Central memory CD8-positive, alpha-beta T cell (primary cell): ENCODE results near the gene HRH3.

Experiments used
- ATAC-seq: fragments of 150-1000 bp; cut with Tn5 transposase; replicated peaks from 2 replicates; pipeline ENCODE4 v1.10.0; 2022; ENCODE audit warnings: mild to moderate bottlenecking, moderate FRiP score, moderate number of reproducible peaks; ENCODE audit not compliant: poor library complexity, severe bottlenecking; ENCODE audit errors: extremely low read depth
- DNase-seq, 2 donors: peaks; one replicate each; pipeline ENCODE4 v3.0.0; 2021; ENCODE audit warnings: low spot score in 2 of 2
- H3K27ac Mint-ChIP-seq: one replicate; pipeline ENCODE4 v1.8.0; 2022; ENCODE audit warnings: low read depth, mild to moderate bottlenecking, moderate library complexity, mixed read lengths
- H3K27me3 Mint-ChIP-seq: one replicate; pipeline ENCODE4 v1.8.0; 2022; ENCODE audit warnings: mixed read lengths
- H3K36me3 Mint-ChIP-seq: one replicate; pipeline ENCODE4 v1.8.0; 2022; ENCODE audit warnings: mild to moderate bottlenecking, moderate library complexity, mixed read lengths; ENCODE audit not compliant: insufficient read depth
- H3K4me1 Mint-ChIP-seq: one replicate; pipeline ENCODE4 v1.8.0; 2022; ENCODE audit warnings: mixed read lengths
- H3K4me3 Mint-ChIP-seq: one replicate; pipeline ENCODE4 v1.8.0; 2022; ENCODE audit warnings: mild to moderate bottlenecking, moderate library complexity, mixed read lengths
- H3K9me3 Mint-ChIP-seq: one replicate; pipeline ENCODE4 v1.8.0; 2022; ENCODE audit warnings: mixed read lengths

Gene HRH3

DNA sequence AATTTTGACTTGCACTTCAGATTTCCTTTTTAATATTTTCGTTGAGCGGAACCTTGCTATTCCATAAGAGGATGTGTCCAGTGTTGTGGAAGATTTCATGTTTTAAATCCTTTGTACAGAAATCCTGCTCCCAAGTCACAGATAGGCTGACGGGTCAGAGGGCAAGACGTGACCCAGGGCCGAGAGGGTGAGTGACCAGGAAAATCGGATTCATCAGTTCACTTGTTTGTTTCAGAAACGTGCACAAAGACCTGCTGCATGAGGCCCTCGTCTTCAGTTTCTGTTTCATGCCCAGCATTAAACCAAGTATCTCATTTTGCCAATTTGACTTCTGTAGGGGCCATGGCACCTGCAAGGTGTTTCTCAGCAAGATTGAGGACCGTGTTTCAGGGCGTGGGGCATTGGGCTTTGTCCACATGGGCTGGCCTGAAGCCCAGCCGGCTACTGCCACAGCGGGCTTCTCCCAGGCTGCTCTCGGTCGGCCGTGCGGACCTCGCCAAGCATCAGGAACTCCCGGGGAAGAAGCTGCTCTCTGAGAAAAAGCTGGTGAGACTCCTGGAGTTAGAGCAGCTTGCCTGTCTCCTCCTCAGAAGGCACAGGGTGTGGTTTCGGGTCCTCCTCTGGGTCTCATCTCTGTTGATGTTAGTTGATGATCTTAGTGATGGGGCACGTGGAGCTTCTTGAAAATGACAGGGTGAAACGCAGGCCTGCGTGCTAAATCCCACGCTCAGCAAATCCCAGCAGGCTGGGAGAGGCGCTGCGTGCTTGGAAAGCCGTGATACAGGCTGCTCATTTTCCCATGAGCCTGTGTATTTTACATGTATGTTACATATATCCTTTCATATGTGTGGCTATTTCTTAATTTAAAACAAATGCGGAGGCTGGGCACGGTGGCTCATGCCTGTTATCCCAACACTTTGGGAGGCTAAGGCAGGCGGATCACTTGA lies 26.7 kb downstream of the HRH3 start:
- Mint-ChIP-seq H3K27me3 (no peaks in the 10 kb centered on the region), H3K27ac (peak overlapping the region; percentile 44), H3K9me3 (no peaks in the 10 kb centered on the region), H3K4me3 (no peak overlapping the region), H3K36me3 (peaks cover 35% of the 10 kb centered on the region), H3K4me1 (no peaks in the 10 kb centered on the region)
- ATAC-seq (no peak), DNase-seq (no peak)

DNA sequence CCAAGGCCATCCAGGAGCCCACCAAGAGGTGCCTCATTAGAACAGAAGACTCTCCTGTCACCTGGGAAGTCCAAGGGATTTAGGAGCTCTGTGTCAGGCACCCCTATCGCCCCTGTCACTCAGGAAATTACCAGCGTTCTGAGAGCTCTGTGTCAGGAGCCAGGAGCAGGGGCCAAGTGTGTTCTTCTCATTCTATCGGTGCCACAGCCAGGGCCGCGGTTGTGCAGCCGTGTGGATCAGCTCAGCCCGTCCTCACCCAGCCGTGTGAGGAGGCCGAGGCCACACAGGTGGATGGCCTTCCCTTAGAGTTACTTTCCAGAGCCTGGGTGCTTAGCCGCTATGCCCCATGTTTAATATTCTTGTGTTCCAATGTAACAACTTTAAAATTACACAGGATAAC lies 27.4 kb downstream of the HRH3 start:
- peaks cover 32% of the 10 kb centered on the region for H3K36me3 Mint-ChIP-seq

DNA sequence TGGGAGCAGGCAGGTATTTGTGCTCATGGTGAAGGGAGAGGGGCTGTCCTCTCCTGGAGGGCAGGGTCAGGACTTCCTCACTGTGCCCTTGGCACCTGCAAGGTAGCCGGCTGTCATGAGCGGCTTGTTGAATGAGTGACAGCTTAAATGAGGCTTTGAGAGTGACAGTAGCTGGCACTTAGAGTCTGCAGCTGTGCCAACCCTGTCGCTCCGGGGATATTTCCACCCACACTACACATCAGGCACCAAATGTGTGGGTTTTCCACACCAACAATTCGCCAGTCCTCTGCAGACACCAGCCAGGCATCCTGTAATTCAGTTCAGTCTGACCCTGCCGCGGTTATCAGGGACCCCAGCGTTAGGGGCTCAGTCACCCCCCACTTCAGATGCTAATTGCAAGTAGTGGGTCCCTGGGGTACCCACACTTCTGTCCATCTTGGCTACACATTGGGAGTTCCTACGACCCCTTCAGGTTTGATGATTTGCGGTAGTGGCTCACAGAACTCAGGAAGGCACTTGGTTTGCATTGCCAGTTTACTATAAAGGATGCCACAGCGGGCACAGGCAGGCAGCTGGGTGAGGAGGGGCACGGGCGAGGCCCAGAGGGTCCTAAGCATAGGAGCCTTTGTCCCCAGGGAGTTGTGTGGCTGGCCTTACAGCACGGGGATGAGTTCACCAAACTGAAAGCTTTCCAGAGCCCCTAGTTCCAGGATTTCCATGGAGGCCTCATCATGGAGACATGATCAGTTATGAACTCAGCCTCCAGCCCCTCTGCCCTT lies 28.1 kb downstream of the HRH3 start:
- Mint-ChIP-seq H3K27ac (no peak overlapping the region), H3K27me3 (no peaks in the 10 kb centered on the region), H3K4me1 (peaks cover 8% of the 10 kb centered on the region), H3K4me3 (no peak overlapping the region), H3K9me3 (no peaks in the 10 kb centered on the region), H3K36me3 (peaks cover 32% of the 10 kb centered on the region)
- ATAC-seq (no peak), DNase-seq (no peak)

More for the DNA sequence above, 27.4 kb downstream of the HRH3 start:
- Mint-ChIP-seq H3K27ac (peak overlapping the region; percentile 44), H3K4me1 (peaks cover 3% of the 10 kb centered on the region), H3K27me3 (no peaks in the 10 kb centered on the region), H3K4me3 (no peak overlapping the region), H3K9me3 (no peaks in the 10 kb centered on the region)
- DNase-seq (no peak), ATAC-seq (no peak)

DNA sequence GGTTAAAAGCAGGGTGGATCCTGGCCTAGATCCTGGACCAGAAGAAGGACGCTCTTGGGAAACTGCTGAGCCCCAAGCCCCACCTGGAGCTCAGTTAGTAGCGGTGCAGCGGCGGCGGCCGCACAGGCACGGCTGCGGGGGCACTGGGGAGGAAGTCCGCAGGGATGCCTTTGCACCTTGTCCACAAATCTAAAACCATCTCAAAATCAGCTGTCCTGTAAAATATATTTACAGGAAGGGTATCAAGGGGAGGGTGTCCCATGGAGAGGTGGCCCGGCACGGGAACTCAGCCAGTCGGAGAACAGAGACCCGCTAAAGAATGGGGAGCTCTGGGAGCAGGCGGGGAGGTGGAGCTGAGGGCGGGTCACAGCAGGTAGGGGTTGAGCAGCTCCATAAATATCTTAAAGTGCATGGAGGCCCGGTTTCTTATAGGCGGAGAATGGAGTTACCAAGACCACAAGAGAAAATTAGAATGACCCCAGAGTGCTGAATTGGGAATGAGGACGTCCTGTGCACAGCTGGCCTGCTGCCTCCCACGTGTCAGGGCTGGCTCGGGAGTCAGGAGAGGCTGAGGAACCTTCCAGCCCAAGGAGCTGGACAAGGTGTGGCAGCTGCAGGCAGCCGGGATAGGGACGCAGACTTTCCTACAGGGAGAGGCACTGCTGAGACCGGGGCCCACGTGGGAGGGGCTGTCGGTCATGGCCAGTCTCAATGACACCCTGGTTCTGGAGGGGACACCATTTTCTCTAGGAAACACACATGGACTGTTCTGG lies 29.3 kb downstream of the HRH3 start:
- ATAC-seq (no peak), DNase-seq (no peak)
- peaks cover 28% of the 10 kb centered on the region for H3K36me3 Mint-ChIP-seq
- H3K4me3 Mint-ChIP-seq = no peak overlapping the region
- H3K9me3 Mint-ChIP-seq = no peaks in the 10 kb centered on the region
- no peak overlapping the region for H3K27ac Mint-ChIP-seq
- no peaks in the 10 kb centered on the region for H3K27me3 Mint-ChIP-seq
- peaks cover 17% of the 10 kb centered on the region for H3K4me1 Mint-ChIP-seq

GRCh38 chr20:62186887-62187866 lies 32.9 kb downstream of the HRH3 start:
- Mint-ChIP-seq H3K9me3 (no peaks in the 10 kb centered on the region), H3K36me3 (peaks cover 24% of the 10 kb centered on the region), H3K27ac (no peak overlapping the region), H3K27me3 (no peaks in the 10 kb centered on the region), H3K4me1 (peaks cover 33% of the 10 kb centered on the region), H3K4me3 (no peak overlapping the region)
- ATAC-seq = no peak
- no peak for DNase-seq

- Mint-ChIP-seq H3K9me3 (no peaks in the 10 kb centered on the region), H3K27me3 (no peaks in the 10 kb centered on the region), H3K4me1 (peaks cover 38% of the 10 kb centered on the region), H3K36me3 (peaks cover 26% of the 10 kb centered on the region), H3K4me3 (no peak overlapping the region), H3K27ac (no peak overlapping the region)
- ATAC-seq = no peak
- no peak for DNase-seq
Measured at GRCh38 chr20:62186096-62186426, 34.0 kb downstream of the HRH3 start.

DNA sequence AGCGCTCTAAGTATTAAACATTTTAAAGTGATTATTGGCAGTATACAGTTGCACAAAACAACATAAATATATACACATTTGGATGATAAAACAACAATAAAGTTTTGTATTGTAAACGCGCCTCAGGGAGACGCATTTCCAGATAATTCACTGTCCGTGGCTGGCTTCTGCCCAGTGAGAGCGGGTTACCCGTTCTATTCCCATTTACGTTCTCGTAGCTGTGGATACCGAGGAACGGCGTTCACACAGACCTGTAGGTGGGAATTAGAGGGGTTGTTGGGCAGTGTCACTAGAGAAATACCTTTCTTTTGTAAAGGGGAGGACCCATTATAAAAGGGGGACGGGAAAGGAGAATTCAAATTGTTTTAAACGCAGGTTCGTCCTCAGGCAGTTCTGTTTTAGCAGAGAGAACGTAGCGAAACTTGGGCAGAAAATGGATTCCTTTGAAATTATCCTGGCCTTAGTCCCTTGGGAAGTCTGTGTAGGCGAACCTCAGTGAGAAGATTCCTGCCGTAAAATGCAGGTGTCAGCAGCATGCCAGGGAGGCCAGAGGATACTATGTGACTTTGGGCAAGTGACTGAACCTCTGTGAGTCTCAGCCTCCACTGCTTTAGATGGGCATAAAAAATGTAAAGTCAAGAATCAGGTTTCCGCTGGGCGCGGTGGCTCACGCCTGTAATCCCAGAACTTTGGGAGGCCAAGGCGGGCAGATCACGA lies 36.5 kb downstream of the HRH3 start:
- H3K27me3 Mint-ChIP-seq = no peaks in the 10 kb centered on the region
- peak overlapping the region; percentile 91 for H3K4me3 Mint-ChIP-seq
- H3K4me1 Mint-ChIP-seq = peaks cover 38% of the 10 kb centered on the region
- peaks cover 22% of the 10 kb centered on the region for H3K36me3 Mint-ChIP-seq
- DNase-seq = no peak
- no peaks in the 10 kb centered on the region for H3K9me3 Mint-ChIP-seq
- ATAC-seq = no peak
- peak overlapping the region; percentile 93 for H3K27ac Mint-ChIP-seq

- Mint-ChIP-seq H3K4me3 (peak within 1 kb of the TSS; percentile 91), H3K36me3 (peaks cover 22% of the 10 kb centered on the region), H3K27ac (peak within 1 kb of the TSS; percentile 93), H3K9me3 (no peaks in the 10 kb centered on the region), H3K27me3 (no peaks in the 10 kb centered on the region), H3K4me1 (peaks cover 36% of the 10 kb centered on the region)
- ATAC-seq = peak; percentile 95
- peak; percentile 78 to 87 for DNase-seq
Measured at GRCh38 chr20:62182469-62183425, 37.3 kb downstream of the HRH3 start, which contains the start of gene MTG2. Gene MTG2 (plus strand): TSS chr20:62183028. CDS start chr20:62193421, 10,393 bp downstream.

- H3K36me3 Mint-ChIP-seq = peaks cover 18% of the 10 kb centered on the region
- no peak for DNase-seq
- peak overlapping the region; percentile 93 for H3K27ac Mint-ChIP-seq
- H3K4me3 Mint-ChIP-seq = peak overlapping the region; percentile 91
- no peak for ATAC-seq
- peaks cover 29% of the 10 kb centered on the region for H3K4me1 Mint-ChIP-seq
- H3K9me3 Mint-ChIP-seq = no peaks in the 10 kb centered on the region
- no peaks in the 10 kb centered on the region for H3K27me3 Mint-ChIP-seq
Measured at GRCh38 chr20:62181808-62182207, 38.3 kb downstream of the HRH3 start.

DNA sequence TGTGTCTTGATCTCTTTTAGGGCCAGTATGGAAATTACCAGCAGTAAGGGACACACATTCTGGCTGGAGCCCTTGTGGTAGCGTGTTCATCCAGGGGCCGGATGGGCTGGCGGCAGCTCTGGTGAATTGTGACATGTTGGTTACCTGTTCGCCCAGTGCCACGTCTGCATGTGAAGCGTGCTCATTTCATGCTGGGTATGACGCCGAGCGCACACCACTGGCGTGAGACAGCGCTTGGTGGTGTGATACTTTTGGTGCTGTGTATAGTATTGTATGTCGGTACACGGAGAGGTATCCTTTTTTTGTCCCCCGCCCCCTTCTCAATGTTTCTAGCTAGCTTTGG lies 40.9 kb downstream of the HRH3 start:
- no peaks in the 10 kb centered on the region for H3K9me3 Mint-ChIP-seq
- H3K36me3 Mint-ChIP-seq = peaks cover 15% of the 10 kb centered on the region
- no peak overlapping the region for H3K4me3 Mint-ChIP-seq
- ATAC-seq (no peak), DNase-seq (no peak)
- no peaks in the 10 kb centered on the region for H3K27me3 Mint-ChIP-seq
- H3K27ac Mint-ChIP-seq = no peak overlapping the region
- peaks cover 11% of the 10 kb centered on the region for H3K4me1 Mint-ChIP-seq
